Measurements from ENCODE around the gene MRPL46. TPM values are rescaled to one million over a fixed set of nuclear protein-coding genes. Genes with fewer than 3 reads are reported as not detected.

Gene MRPL46
- total and polyA plus RNA-seq, 2 donors (not counting 3 experiments of a cell fraction or from before 2014, with no cell fraction given), result 24.5 to 30.9 TPM

- dilution Hi-C loops (cut with MboI; ENCODE audit: extremely low pct_ligation_motif_present, low sequenced_read_pairs), result no loop called here
Measured at GRCh38 chr15:88423331-88423730, 43.9 kb downstream of the MRPL46 start.

More at GRCh38 chr15:88423331-88423730, 43.9 kb downstream of the MRPL46 start:
- no peak overlapping the region for H3K9ac ChIP-seq (replicated peaks; ENCODE audit: extremely low read depth, insufficient read depth, low read length)
- no peak overlapping the region for H3K4me2 ChIP-seq (ENCODE audit: insufficient read depth, low read length)
- no peaks in the 10 kb centered on the region for H4K20me1 ChIP-seq (replicated peaks; ENCODE audit: control insufficient read depth, extremely low read depth, insufficient read depth, low read length)
- no peaks in the 10 kb centered on the region for H3K27me3 ChIP-seq (ENCODE audit: control insufficient read depth in 2 of 2, insufficient read depth in 2 of 2, low read length in 2 of 2)
- no peak overlapping the region for H2AFZ ChIP-seq (ENCODE audit: low read depth, low read length)
- DNase-seq (ENCODE audit: low read depth, low spot score), result no peak
- TF ChIP-seq CTCF (IDR thresholded peaks at IDR 0.05; ENCODE audit: extremely low read depth in 1 of 2, insufficient read depth in 1 of 2, low read depth in 1 of 2, low read length in 2 of 2), result no peak
- TF ChIP-seq FOS (IDR thresholded peaks at IDR 0.05; ENCODE audit: borderline replicate concordance, insufficient read depth, low read length), result no peak
- TF ChIP-seq EZH2 (IDR thresholded peaks at IDR 0.05; ENCODE audit: borderline replicate concordance, low read depth, low read length, severe bottlenecking), result no peak
- TF ChIP-seq GATA2 (IDR thresholded peaks at IDR 0.05; ENCODE audit: insufficient read depth, insufficient read length, low read depth, low read length), result no peak
- no peak for TF ChIP-seq MYC (IDR thresholded peaks at IDR 0.05; ENCODE audit: low read depth, low read length)
- TF ChIP-seq JUN (IDR thresholded peaks at IDR 0.05; ENCODE audit: borderline replicate concordance, insufficient read depth, insufficient read length, low read depth), result no peak
- no peak for TF ChIP-seq POLR2A (IDR thresholded peaks at IDR 0.05; ENCODE audit: low read depth, low read length)
- no peak for TF ChIP-seq MAX (IDR thresholded peaks at IDR 0.05; ENCODE audit: insufficient read depth, insufficient read length)
- no peak for TF ChIP-seq POLR2AphosphoS5 (IDR thresholded peaks at IDR 0.05; ENCODE audit: insufficient read depth, low read depth, low read length)
- H3K27ac ChIP-seq (ENCODE audit: insufficient read depth, low read depth, low read length), result no peak overlapping the region
- H3K4me1 ChIP-seq (ENCODE audit: control insufficient read depth, extremely low read depth, insufficient read depth, low read length), result no peaks in the 10 kb centered on the region
- H3K79me2 ChIP-seq (ENCODE audit: control insufficient read depth, insufficient read depth, low read length), result no peaks in the 10 kb centered on the region
- H3K36me3 ChIP-seq (ENCODE audit: control insufficient read depth in 2 of 2, extremely low read depth in 1 of 2, insufficient read depth in 2 of 2, low read length in 2 of 2), result no peaks in the 10 kb centered on the region
- H3K4me3 ChIP-seq (replicated peaks in 1 of 3; ENCODE audit: insufficient read depth in 1 of 3, low read depth in 1 of 3, low read length in 3 of 3), result no peak overlapping the region
- no peaks in the 10 kb centered on the region for H3K9me3 ChIP-seq (replicated peaks; ENCODE audit: control insufficient read depth, insufficient read depth, low read length)
- POLR2A ChIA-PET, result no interaction called here
- BruUV-seq (replicated peaks), result no TSS peak
- CTCF ChIA-PET, result no interaction called here
- no peaks in the 10 kb centered on the region for H3K9me1 ChIP-seq (replicated peaks; ENCODE audit: control insufficient read depth, extremely low read depth, insufficient read depth, low read length)
- no peak for FAIRE-seq
- intact Hi-C loops (cut with micrococcal nuclease), result no loop called here

Measured in endothelial cell of umbilical vein (primary cell).